Measurements from ENCODE around the gene SPON1.

- TF ChIP-seq YY1 (IDR thresholded peaks at IDR 0.05; ENCODE audit: insufficient read depth, insufficient read length) (no peak), SUZ12 (IDR thresholded peaks at IDR 0.05; ENCODE audit: extremely low read depth, insufficient read depth, insufficient read length) (no peak)
Measured at GRCh38 chr11:14258221-14258935, 295.9 kb downstream of the SPON1 start.

All from NT2/D1 (cell line).